ENCODE results near the gene SERTAD4. TPM values are rescaled to one million over a fixed set of nuclear protein-coding genes. Genes with fewer than 3 reads are reported as not detected.

Gene SERTAD4
- total RNA-seq, 4 donors from 2014 or later, result 1.8 to 2.6 (median 2.1) TPM

DNA sequence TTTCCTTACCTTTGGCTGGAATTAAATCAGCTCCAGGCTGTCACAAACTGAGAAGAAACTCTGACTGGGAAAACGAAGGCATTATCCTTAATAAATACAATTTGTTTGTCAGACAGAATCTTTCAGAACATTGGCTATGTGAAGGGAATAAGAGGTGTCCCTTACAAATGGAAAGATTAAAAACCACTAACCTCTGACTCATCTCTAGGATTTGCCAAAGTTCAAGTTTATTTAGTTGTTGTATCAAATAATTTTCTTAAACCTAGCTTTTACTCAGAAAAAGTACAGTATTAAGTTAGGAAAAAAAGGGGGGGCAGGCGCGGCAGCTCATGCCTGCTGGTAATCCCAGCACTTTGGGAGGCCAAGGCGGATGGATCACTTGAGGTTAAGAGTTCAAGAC is 15.7 kb downstream of the SERTAD4 start:
- WGBS, result 88% methylated on average over 4 of the region's 4 CpGs
- TF ChIP-seq EP300 (IDR thresholded peaks at IDR 0.05) (no peak), CTCF (IDR thresholded peaks at IDR 0.05) (no peak), POLR2AphosphoS5 (IDR thresholded peaks at IDR 0.05) (no peak), POLR2A (IDR thresholded peaks at IDR 0.05; ENCODE audit: low read depth) (no peak)
- Histone ChIP-seq H3K36me3 (no peaks in the 10 kb centered on the region), H3K9me3 (no peaks in the 10 kb centered on the region), H3K27ac (replicated peaks in 1 of 4) (no peak overlapping the region), H3K4me1 (peaks cover 7 to 29% (median 27%) of the 10 kb centered on the region in 4 donors), H3K4me3 (no peak overlapping the region), H3K27me3 (no peaks in the 10 kb centered on the region)
- no peak for DNase-seq (ENCODE audit: extremely low spot score)
- intact Hi-C loops (cut with DNase I), result no loop called here

DNA sequence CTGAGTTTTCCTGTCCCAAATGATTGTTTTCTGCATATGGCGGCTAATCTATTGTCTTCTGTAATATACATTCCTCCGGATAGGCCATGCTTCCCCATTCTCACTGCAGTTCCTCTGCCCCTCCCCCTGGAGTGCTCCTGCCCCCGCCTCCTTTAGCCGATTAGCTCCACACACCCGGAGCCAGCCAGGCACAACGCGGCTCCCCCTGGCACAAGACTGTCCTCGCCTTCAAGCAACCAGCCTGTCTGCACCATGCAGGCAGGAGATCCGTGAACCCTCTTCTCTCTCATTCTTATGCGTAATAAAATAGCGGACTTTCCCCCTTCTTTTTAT is 18.0 kb downstream of the SERTAD4 start:
- 38% methylated on average over 11 of the region's 11 CpGs for WGBS
- H3K4me1 ChIP-seq, result peaks cover 7 to 29% (median 27%) of the 10 kb centered on the region in 4 donors
- intact Hi-C loops (cut with DNase I), result no loop called here

DNA sequence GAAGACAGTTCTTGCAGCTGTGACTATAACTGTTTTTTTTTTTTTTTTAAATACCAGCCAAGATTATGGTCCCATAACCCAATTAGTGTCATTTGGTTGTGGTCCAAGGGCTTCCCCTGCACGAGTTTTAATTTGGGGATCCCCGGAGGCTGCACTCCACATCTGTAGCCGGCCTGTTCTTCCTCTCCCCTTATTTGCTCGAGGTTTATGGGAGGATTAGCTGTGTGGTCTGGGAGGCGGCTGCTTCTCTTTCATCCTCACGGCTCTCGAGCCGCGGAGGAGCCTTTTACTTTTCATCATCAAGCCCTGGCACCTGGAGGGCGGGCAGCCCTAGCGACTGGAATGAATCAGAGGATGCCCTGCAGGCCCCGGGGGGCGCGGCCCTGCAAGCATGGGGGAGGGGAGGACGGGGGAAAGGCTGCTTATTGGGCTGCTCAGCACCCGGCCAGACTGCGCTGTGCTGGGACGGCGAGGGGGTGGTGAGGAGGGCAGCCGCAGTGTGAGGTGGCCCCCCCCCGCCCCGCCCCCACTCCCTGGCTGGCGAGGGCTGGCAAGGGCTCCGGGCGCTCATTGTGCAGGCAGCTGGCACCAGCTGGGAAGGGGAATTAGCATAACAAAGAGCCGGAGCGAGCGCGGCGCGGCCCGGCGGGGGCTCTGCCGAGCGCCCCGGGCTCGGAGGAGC is 18.5 kb downstream of the SERTAD4 start:
- 3% methylated on average over 23 of the region's 37 CpGs for WGBS
- intact Hi-C loops (cut with DNase I), result no loop called here
- H3K36me3 ChIP-seq, result no peaks in the 10 kb centered on the region
- H3K4me3 ChIP-seq, result peak overlapping the region; percentile 59 to 67 (median 62)
- no peaks in the 10 kb centered on the region for H3K27me3 ChIP-seq
- TF ChIP-seq CTCF (IDR thresholded peaks at IDR 0.05) (no peak), POLR2A (IDR thresholded peaks at IDR 0.05; ENCODE audit: low read depth) (no peak), EP300 (IDR thresholded peaks at IDR 0.05) (no peak), POLR2AphosphoS5 (IDR thresholded peaks at IDR 0.05) (no peak)
- peak overlapping the region in 3 of 4 donors; percentile 32 to 47 (median 43) for H3K27ac ChIP-seq (replicated peaks in 1 of 4)
- peaks cover 7 to 29% (median 27%) of the 10 kb centered on the region in 4 donors for H3K4me1 ChIP-seq
- no peaks in the 10 kb centered on the region for H3K9me3 ChIP-seq
- no peak for DNase-seq (ENCODE audit: extremely low spot score)

More for the DNA sequence above, 18.0 kb downstream of the SERTAD4 start:
- Histone ChIP-seq H3K36me3 (no peaks in the 10 kb centered on the region), H3K27me3 (no peaks in the 10 kb centered on the region), H3K4me3 (peak overlapping the region in 3 of 4 donors; percentile 59 to 64 (median 60)), H3K27ac (replicated peaks in 1 of 4) (peak overlapping the region in 1 of 4 donors; percentile 32), H3K9me3 (no peaks in the 10 kb centered on the region)
- no peak for DNase-seq (ENCODE audit: extremely low spot score)
- no peak for TF ChIP-seq POLR2A (IDR thresholded peaks at IDR 0.05; ENCODE audit: low read depth)

DNA sequence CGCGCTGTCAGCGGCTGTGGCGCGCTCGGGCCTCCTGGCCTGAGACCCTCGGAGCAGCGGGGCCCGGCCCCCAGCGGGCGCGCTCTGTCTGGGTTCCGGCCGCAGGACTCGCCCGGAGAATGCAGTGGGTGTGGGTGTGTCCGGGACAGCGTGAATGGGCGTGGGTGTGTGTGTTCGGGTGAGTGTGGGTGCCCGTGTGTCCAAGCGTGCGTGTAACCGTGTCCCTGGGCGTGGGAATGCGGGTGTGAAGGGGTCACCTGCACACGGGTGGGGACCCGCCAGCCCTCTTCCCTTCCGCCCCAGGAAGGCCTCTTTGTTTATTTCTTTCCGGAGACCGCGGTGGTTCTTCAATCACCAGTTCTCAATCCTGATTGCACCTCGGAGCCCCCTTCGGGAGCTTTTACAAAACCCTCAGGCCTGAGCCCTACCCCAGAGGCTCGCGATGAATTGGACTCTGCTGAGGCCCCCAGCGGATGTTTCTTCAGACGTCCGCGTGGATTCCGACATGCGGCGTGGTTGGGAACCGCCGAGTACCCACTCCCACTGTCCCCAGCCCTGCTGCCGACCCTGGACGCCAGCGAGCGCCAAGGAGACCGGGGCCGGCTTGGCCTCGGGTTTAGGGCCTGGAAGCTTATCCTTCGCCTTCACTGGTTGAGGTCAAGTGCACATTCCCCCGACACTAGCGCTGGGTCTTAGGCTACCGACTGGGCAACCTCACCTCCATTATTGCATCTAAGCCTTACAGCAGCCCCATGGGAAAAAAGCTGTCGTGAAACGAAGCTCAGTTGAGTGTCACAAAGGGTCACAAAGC is 19.3 kb downstream of the SERTAD4 start:
- no peaks in the 10 kb centered on the region for H3K27me3 ChIP-seq
- intact Hi-C loops (cut with DNase I), result no loop called here
- no peaks in the 10 kb centered on the region for H3K36me3 ChIP-seq
- 37% methylated on average over 58 of the region's 58 CpGs for WGBS
- peak overlapping the region; percentile 59 to 67 (median 62) for H3K4me3 ChIP-seq
- TF ChIP-seq POLR2AphosphoS5 (IDR thresholded peaks at IDR 0.05), result no peak
- no peak for DNase-seq (ENCODE audit: extremely low spot score)
- peaks cover 7 to 29% (median 27%) of the 10 kb centered on the region in 4 donors for H3K4me1 ChIP-seq
- H3K9me3 ChIP-seq, result no peaks in the 10 kb centered on the region
- peak overlapping the region in 3 of 4 donors; percentile 32 to 47 (median 43) for H3K27ac ChIP-seq (replicated peaks in 1 of 4)

GRCh38 chr1:210252621-210253051 is 20.0 kb downstream of the SERTAD4 start:
- DNase-seq (ENCODE audit: extremely low spot score), result no peak
- no peaks in the 10 kb centered on the region for H3K27me3 ChIP-seq
- H3K27ac ChIP-seq (replicated peaks in 1 of 4), result no peak overlapping the region
- WGBS, result 60% methylated on average over 10 of the region's 29 CpGs
- H3K4me1 ChIP-seq, result peaks cover 7 to 33% (median 32%) of the 10 kb centered on the region in 4 donors
- TF ChIP-seq CTCF (IDR thresholded peaks at IDR 0.05) (no peak), POLR2AphosphoS5 (IDR thresholded peaks at IDR 0.05) (no peak), EP300 (IDR thresholded peaks at IDR 0.05) (no peak), POLR2A (IDR thresholded peaks at IDR 0.05; ENCODE audit: low read depth) (no peak)
- H3K36me3 ChIP-seq, result no peaks in the 10 kb centered on the region
- H3K9me3 ChIP-seq, result no peaks in the 10 kb centered on the region
- intact Hi-C loops (cut with DNase I), result no loop called here
- peak overlapping the region in 3 of 4 donors; percentile 10 to 20 (median 19) for H3K4me3 ChIP-seq

All from esophagus muscularis mucosa (tissue), 4 donors.